ENCODE results near the gene LAYN.

- TF ChIP-seq POLR2A (IDR thresholded peaks at IDR 0.05) (no peak), CTCF (IDR thresholded peaks at IDR 0.05) (no peak)
These were observed 8.0 kb downstream of the LAYN start for GRCh38 chr11:111548525-111548924.
